CD4-positive, alpha-beta T cell treated with Interleukin-15 for 1 hour (primary cell): ENCODE data around the gene NXPE1.

Experiments used
- DNase-seq: peaks from one replicate; pipeline ENCODE4 v3.0.0-alpha.2; 2020

The NXPE1 gene

GRCh38 chr11:114562166-114562916 lies 2.7 kb upstream of the NXPE1 start:
- DNase-seq, result no peak

- no peak for DNase-seq
These were observed 3.5 kb downstream of the NXPE1 start for GRCh38 chr11:114556135-114556534.

- DNase-seq, result no peak
These were observed 6.0 kb downstream of the NXPE1 start for GRCh38 chr11:114553642-114554041.

GRCh38 chr11:114551060-114551459 lies 8.6 kb downstream of the NXPE1 start:
- DNase-seq, result no peak

- no peak for DNase-seq
These were observed 34.0 kb downstream of the NXPE1 start for GRCh38 chr11:114525682-114526081.

- DNase-seq, result no peak
These were observed 35.6 kb downstream of the NXPE1 start for GRCh38 chr11:114524122-114524521.

GRCh38 chr11:114522818-114523217 lies 36.9 kb downstream of the NXPE1 start:
- DNase-seq, result no peak

- no peak for DNase-seq
These were observed 48.1 kb downstream of the NXPE1 start for GRCh38 chr11:114511538-114511937.

- DNase-seq, result no peak
These were observed 48.6 kb downstream of the NXPE1 start for GRCh38 chr11:114511079-114511478.

GRCh38 chr11:114501901-114502300 lies 57.8 kb downstream of the NXPE1 start:
- no peak for DNase-seq

GRCh38 chr11:114499756-114500155 lies 59.9 kb downstream of the NXPE1 start:
- DNase-seq, result no peak

GRCh38 chr11:114496915-114497314 lies 62.8 kb downstream of the NXPE1 start:
- no peak for DNase-seq

- no peak for DNase-seq
These were observed 75.8 kb downstream of the NXPE1 start for GRCh38 chr11:114483929-114484328.

GRCh38 chr11:114482114-114482513 lies 77.6 kb downstream of the NXPE1 start:
- no peak for DNase-seq

- no peak for DNase-seq
These were observed 80.3 kb downstream of the NXPE1 start for GRCh38 chr11:114479331-114479730.

- no peak for DNase-seq
These were observed 80.9 kb downstream of the NXPE1 start for GRCh38 chr11:114478768-114479167.

- DNase-seq, result no peak
These were observed 81.7 kb downstream of the NXPE1 start for GRCh38 chr11:114478001-114478410.

GRCh38 chr11:114472661-114473060 lies 87.0 kb downstream of the NXPE1 start:
- DNase-seq, result no peak
